DMS53 treated with DMSO at 0.1 percent for 48 hours (cell line): Measurements from ENCODE around the gene ZNRF1.
"Not testable (repeated sequence)": the region's sequence is repeated elsewhere in the genome, so short reads cannot be mapped to it uniquely, and the experiment has no call there.

Source experiments
- DNase-seq: peaks from one replicate; lab custom pipeline; 2025; ENCODE audit not compliant: unreplicated experiment; lab: John Stamatoyannopoulos, UW

ZNRF1 gene

DNA sequence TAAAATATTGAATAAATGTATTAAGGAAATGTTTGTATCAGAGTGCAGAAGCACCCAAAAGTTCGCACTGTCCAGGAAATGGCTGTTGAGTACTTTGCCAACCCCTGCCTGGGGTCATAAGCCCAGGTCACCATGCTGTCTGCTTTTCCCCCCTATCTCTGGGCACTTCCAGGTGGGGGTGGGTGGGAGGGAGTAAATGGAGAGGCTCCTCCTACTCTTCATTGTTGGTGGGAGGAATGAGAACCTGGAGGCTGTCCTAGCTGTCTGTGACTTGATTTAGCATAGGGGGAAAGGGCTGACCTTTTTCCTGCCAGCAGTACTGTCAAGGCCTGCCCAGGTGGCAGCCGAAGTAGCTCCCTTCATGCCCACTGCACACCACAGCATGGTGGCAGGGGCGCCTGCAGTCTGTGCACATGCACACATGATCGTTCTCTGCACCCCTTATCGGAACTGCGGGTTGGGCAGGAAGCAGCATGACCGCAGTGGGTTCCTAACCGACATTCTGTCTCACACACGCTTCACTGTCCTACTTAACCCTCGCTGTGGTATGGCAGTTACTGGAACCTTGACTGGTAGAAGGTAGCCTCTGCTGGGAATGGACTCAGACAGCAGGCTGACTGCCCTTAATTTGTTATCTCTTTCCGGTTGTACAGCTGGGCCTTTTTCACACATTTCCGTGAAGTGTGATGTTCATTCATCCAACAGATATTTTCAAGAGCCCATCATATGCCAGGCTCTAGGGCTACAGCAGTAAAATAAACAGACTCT lies 76.3 kb downstream of the ZNRF1 start:
- DNase-seq, result no peak

DNA sequence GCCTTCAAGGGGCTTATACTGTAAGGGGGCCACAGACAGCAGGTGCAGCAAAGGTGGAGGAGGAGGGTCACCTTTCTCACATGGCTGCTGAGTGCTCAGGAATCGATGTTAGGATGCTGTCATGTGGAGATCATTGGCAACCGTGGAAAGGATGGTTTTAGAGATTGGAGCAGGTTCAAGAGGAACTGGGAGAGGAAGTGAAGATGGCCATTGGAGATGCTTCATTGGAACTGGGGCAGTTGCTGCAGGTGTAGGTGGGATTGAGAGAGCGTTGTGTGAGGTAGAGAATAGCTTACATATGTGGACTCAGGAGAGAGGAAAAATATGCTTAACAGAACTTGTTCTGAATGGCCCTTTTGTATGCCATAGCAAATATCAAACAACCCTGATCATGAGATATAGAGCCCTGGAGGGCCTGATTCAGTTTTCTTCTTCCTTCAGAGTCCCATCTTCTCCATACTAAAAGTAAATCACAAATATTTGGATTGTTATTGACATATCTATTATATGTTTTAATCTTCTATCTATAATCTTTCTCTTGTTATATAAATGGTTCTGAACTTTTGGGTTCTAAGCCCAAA lies 77.0 kb downstream of the ZNRF1 start:
- no peak for DNase-seq

DNA sequence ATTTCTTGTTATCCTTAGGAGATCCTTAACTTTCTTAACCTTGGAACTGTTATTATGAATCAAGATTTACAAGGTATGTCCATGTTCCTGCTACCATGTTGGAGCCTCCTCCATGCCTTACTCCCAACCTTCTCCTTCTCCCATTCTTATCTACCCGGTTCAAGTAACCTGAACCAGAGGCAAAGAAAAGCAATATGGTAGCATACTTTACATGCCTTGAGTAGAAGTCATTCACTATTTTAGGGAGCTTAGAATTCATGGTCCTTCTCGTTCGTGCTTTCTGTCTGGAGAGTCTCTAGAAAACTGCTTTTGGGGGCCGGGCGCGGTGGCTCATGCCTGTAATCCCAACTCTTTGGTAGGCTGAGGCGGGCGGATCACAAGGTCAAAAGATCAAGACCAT lies 80.1 kb downstream of the ZNRF1 start:
- no peak for DNase-seq

DNA sequence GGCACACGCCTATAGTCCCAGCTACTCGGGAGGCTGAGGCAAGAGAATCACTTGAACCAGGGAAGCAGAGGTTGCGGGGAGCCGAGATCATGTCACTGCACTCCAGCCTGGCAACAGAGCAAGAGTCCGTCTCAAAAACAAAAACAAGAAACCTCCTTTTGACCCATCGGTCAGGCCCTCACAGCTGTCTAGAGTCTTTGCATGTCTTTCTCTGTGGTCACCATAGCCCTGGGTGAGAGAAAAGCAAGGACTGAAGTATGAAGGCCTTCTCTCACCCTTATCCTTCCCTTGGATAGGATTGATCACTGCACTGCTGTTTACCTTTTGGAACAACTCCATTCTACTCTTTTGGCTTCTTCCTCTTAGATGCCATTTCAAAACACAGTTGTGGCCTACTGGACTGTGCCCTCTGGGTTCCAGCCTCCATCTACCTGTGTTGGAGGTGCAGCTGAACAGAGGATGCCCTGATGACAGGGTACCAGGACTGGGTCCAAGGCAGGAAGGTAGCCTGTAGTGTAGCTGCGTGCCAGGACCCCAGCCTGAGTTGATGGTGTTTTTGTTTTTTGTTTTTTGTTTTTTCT lies 80.6 kb downstream of the ZNRF1 start:
- no peak for DNase-seq

DNA sequence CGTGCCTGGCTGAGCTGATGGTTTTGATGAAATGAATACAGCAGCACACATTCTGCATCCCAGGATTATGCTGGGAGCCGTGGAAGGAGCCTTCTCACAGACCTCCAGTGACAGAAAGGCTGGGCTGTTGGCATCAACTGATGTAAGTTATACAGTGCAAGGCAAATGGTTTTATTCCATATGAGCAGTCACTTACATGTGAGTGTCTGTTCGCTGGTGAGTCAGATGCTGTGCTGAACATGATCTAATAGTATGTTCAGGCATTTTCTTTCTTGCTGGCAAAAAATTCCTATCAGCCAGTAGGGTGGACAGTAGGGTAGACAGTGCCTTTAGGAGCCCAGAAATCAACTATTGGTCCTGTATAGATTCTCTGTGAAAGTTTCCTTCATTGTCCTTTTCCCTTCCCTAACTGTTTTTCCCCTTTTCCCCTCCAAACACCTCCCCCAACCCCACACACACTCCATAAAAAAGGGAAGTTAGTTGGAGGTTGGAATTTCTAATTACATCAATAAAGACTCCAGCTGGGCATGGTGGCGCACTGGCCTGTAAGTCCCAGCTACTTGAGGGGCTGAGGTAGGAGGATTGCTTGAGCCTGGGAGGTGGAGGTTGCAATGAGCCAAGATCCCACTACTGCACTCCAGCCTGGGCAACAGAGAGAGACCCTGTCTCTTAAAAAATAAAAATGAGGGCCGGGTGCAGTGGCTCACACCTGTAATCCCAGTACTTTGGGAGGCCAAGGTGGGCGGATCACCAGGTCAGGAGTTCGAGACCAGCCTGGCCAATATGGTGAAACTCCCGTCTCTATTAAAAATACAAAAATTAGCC lies 81.6 kb downstream of the ZNRF1 start:
- no peak for DNase-seq

DNA sequence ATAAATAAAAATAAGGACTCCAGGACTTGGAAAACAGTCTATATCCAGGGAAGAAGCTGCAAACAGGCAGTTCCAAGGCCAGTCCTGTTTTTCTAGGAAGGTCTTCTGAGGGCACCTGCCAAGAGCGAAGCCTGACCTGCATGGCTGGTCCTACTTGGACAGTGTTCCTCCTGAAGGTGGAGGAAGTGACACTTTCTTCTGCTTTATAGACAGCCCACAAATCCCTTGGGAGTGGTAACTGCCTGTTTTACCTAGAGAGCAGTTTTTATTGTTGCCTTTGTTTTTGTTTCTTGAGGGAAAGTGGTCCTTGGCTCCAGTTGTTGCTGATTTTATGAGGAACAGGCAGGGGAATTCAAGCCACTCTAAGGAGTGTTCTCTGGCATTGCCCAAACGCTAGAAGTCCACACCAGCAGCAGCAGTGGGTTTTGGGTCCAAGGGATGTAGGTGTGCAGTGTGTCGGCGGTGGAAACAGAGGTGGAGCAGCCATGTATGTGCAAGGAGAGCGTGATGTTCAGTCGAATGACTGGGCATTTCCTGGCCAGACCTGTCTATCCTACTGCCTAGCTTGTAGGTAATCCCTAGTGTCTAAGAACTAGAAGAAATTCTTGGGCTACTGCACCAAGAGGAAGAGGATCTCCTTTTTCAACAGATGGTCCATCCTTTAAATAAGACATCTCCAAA lies 82.5 kb downstream of the ZNRF1 start:
- DNase-seq, result no peak

DNA sequence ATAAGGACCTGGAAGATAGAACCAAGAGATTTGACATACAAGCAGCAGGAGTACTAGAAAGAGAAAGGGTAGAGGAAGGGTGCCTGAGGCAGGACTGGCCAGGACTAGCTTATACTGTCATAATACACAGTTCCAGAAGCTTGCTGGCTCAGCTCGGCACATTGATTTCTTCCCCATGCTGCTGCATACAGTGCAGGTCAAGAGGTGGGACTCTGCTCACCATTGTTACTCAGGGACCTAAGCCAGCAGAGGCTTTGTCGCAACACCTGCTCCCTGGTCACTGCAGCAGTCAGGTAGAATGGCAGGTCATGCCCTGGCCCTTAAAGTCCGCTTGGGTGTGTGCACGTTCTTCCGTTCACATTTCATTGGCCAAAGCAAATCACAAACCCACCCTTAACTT lies 85.0 kb downstream of the ZNRF1 start:
- no peak for DNase-seq

DNA sequence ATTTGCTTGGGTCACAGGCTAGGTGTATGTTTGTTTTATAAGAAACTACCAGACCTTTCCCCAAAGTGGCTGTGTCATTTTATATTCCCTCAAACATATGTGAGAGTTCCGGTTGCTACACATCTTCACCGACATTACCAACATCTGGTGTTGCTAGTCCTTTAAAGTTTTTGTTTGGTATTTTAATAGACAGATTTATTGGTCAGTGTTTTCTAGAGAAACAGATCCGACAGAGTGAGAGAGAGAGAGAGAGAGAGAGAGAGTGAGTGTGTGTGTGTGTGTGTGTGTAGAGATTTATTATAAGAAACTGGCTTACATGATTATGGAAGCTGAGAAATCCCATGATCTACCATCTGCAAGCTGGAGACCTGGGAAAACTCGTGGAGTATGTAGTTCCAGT lies 86.7 kb downstream of the ZNRF1 start:
- DNase-seq, result peak; percentile 27

DNA sequence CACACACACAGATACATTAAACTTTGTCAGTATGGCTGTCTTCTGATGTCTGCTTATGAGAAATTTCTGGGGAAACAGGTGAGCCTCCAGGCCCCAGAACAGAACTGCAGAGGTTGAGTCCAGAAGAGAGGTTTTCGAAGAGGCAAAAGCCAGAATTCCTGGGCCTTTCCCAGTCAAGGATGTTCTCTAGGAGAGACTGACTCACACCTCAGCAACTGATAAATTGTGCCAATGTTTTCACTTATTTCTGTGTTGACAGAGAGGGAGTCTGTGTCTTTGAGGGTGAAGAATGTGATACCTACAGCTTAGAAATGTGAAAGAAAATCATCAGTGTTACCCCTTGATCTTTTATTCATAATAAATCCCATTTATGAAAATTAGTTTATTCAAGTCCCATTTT lies 87.5 kb downstream of the ZNRF1 start:
- DNase-seq, result no peak

DNA sequence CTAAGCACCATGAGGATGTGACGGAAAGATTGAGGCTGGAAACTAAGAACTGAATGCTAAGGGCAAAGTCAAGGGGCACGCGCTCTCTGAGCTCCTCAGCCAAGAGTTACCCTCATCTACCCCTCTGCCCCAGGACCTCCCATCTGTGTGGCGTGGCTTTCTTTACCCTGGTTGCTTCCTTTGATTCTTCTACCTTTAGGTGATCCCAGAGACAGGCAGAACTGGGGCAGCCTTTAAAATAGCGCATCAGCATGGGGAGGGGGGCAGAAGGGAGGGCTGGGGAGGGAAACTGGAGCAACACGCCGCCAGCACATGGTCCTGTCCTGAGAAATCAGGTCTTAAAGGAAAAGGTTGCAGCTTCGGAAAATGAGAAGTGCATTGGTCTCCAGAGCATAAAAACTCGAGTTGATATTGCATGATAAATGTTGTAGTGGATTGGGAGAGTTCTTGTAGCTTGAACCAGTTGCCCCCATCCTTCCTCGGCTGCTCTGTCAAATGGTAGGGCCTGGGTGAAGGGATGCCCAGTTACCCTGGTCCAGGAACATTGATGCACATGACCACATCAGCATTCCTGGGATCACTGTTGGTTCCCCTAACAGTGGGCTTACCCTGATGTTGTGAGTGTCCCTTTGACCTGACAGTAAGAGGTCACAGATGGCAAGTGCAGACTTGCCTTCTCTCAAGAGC lies 88.0 kb downstream of the ZNRF1 start:
- DNase-seq, result no peak

DNA sequence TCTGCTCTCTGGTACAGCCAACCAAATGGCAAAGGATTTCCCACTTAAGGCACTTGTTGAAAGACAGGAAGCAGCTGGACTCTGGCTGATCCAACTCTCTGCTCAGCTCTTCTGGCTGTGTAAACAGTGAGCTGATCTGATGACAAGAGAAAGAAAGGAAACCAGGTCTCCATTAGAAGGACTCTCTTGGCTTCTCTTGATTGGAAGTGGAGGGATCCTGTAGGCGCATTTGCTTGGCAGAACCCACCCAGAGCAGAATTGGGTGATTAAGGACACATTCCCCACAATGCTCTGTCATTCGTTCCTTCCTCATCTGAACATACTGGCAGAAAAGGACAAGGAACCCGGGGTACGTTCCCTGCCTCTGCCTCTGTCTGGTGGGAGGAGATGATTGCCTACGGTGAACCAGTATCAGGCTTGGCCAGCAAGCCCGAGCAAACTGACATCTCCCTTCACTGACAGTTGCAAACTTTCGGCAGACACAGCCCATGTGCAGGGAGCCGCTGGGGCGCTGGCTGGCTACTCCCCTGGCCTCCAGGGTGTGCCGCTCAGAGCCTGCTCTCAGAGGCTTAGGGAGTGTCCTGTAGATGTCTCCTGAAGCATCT lies 88.7 kb downstream of the ZNRF1 start:
- peak; percentile 93 for DNase-seq

DNA sequence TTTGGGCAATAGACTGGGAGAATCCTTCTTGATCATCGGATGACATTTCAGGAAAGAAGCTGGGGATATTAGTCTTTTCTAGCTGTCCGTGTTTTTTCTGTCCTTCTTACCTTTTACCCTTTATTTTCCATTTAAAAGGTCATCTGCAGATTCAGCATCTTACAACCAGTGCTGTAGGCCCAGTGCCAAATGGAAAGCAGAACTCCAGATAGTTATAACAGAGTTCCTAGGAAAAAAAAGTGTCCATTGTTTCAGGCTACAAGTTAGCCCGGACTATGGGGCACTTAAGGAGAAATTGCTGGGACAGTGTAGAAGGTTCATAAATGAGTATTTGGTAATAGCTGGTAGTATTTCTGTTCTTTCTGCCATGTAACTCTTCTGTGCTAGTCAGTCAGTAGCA lies 89.4 kb downstream of the ZNRF1 start:
- no peak for DNase-seq

DNA sequence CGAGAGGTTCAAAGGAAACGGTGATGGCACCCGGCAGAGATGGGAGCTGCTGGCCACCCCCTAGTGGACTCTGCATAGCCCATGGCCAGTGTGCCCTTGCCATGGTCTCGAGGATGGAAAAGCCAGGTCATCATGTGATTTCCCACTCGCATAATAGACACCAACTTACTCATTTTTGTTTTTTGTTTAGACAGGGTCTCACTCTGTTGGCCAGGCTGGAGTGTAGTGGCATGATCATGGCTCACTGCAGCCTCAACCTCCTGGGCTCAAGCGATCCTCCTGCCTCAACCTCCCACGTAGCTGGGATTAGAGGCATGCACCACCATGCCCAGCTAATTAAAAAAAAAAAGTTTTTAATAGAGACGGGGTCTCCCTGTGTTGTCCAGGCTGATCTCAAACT lies 90.1 kb downstream of the ZNRF1 start:
- no peak for DNase-seq

DNA sequence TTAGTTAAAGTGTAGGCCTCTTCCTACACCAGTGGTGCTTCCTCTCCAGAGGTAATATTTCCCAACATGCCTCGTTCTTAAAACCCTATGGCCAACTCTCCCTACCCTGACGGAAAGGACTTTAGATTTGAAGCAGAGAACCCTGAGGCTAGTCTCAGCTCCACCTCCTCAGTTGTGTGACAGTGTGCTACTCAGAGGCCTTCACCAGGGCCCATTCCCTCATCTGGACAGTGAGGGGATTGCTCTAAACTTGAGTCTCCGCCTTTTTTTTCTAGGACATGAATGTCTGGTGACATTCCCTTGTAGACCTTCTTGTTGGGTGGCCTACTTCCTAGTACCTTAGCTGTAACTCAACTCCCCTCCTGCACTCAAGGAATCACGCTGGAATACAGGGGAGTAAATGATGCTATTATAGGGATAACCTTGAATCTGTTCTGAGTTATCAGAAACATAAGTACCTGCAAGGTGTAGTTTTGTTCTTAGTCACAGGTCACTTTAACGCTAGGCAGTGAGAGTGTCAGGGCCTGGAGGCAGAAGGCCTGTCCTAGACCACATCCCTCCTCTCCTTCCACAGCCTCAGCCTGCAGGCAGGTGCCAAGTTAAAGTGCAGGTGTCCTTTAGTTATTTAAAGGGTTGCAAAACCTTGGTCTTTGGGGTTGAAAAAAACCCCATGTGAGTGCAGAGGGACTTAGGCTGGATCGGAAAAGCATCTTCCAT lies 90.8 kb downstream of the ZNRF1 start:
- no peak for DNase-seq

DNA sequence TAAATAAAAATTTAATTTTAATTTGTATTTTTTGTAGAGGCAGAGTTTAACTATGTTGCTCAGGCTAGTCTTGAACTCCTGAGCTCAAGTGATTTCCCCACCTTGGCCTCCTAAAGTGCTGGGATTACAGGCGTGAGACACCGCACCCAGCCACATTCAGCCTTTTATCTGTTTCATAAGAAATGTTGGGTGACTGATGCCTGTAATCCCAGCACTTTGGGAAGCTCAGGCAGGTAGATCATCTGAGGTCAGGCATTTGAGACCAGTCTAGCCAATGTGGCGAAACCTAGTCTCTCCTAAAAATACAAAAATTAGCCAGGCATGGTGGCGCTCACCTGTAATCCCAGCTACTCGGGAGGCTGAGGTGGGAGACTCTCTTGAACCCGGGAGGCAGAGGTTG lies 92.1 kb downstream of the ZNRF1 start:
- not testable (repeated sequence) for DNase-seq

DNA sequence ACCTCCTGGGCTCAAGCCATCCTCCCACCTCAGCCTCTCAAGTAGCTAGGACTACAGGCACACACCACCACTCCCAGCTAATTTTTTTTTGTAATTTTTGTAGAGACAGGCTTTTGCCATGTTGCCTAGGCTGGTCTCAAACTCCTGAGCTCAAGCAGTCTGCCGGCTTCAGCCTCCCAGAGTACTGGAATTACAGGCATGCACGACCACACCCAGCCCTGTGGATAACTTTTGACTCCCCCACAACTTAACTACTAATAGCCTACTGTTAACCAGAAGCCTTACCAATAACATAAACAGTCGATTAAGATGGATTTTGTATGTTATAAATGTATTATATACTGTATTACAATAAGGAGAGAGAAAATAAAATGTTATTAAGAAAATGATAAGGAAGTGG lies 92.8 kb downstream of the ZNRF1 start:
- not testable (repeated sequence) for DNase-seq

DNA sequence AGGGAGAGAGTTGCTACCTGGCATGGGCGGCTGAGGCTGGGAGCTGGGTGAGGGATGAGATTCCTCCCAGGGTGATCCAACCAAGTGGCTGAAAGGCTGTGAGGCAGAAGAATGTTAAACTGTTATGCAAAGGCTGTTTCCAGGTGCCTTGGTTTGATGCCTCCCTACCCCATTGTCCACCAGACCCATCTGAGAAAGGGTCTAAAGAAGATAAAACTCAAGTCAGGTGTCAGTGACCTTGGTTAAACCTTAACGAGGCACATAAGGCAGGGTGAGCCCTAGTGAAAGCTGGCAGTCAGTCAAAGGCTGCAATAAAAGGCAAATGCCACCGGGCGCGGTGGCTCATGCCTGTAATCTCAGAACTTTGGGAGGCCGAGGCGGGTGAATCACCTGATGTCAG lies 94.0 kb downstream of the ZNRF1 start:
- no peak for DNase-seq

DNA sequence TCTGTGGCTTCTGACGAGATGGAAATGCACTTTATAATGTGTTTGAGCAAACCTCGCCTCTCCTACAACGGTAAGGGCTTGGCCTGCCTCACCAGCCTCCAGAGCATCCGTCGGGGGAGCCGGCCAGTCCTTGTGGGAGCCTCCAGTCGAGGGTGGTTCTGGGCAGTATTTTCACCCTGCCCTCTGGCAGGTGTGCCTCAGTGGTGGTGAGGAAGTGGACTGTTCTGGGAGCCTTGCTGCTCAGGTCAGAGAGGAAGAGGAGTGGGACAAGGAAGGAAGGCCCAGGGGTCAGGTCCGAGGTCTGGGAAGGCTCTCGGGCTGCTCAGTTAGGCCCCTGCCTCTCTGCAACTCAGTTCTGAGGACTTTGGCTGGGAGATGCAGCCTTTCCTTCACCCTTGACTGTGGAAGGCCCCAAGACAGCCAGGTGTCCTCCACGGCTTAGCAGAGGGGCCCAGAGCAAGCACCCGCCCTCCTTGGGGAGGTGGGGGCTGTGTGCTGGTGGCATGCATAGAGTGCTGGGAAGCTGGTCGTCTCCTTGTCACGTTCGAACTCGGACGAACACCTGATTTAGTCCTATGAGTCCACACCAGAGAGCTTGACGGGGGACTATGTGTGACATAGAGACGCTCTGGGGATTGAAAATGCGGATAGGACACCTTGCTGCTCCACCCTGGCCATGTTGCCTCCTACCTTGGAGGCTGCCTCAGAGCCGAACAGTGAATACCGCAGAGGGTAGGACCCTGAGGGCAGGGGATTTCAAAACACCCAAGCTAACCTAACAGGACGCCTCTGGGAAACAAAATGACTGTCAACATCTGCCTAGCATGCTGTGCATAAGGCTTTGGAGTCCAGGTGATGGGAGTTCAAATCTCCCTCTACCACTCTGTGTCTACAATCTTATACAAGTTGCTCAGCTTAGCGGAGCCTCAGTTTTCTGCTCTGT lies 95.0 kb downstream of the ZNRF1 start:
- DNase-seq, result no peak
